HCT116 (cell line): ENCODE results near the gene RAB5A. TPM values are rescaled to one million over a fixed set of nuclear protein-coding genes. Genes with fewer than 3 reads are reported as not detected.
A peak's percentile ranks its signal among the peaks of the same experiment; 100 is the strongest.

ENCODE experiments used
- ATAC-seq: fragments of 200-7000 bp; cut with Tn5 transposase; 2 replicates; pipeline ENCODE4 v1.9.1; 2020; ENCODE audit warnings: mild to moderate bottlenecking, moderate library complexity
- Bru-seq: library from RNA; stranded (reverse); fragments of 400-500 nt; gene quantifications from one replicate; lab custom pipeline; 2021; lab: Mats Ljungman, UMichigan
- BruChase-seq, 2 experiments: library from RNA; stranded (reverse); fragments of 400-500 nt; gene quantifications; one replicate each; lab custom pipeline; 2021; lab: Mats Ljungman, UMichigan
- BruUV-seq: library from RNA; stranded (reverse); fragments of 400-500 nt; replicated peaks from 2 replicates; lab custom pipeline; 2021; lab: Mats Ljungman, UMichigan
- CTCF ChIA-PET: fragments of 300-600 bp; sonication (Branson Sonifier 250); formaldehyde crosslinking; loops from one replicate; lab custom pipeline; 2021; ENCODE audit warnings: antibody characterized with exemption; lab: Charles Lee
- POLR2A ChIA-PET: fragments of 300-600, 350-600 bp; sonication (Branson Sonifier 250); formaldehyde crosslinking; loops from one replicate; lab custom pipeline; 2021; ENCODE audit warnings: antibody characterized with exemption; lab: Charles Lee
- RAD21 ChIA-PET, 2 experiments: fragments of 300-600 bp; sonication (Branson Sonifier 250); formaldehyde crosslinking; loops; one replicate each; lab custom pipeline; 2023; ENCODE audit warnings: low total read pairs in 2 of 2; ENCODE audit not compliant: uncharacterized antibody in 2 of 2, unreplicated experiment in 2 of 2, low non-redundant PET in 1 of 2; lab: Charles Lee
- DNase-seq: peaks from one replicate; pipeline ENCODE4 v3.0.0-alpha.2; 2010; ENCODE audit warnings: low read depth, low spot score
- H2AFZ ChIP-seq: fragments of 200-600 bp; shearing (Covaris generic), sonication (generic); 2 replicates; pipeline ENCODE4 v1.6.1; 2017; ENCODE audit warnings: low read depth, mixed run types, mixed read lengths, antibody characterized with exemption, low read length; ENCODE audit not compliant: poor library complexity, severe bottlenecking
- H3K27ac ChIP-seq: 2 replicates; pipeline ENCODE4 v1.5.1; 2012; ENCODE audit warnings: low read depth, low read length
- H3K27me3 ChIP-seq: fragments of 200-600 bp; sonication (generic); 2 replicates; pipeline ENCODE4 v1.6.1; 2016; ENCODE audit warnings: mixed run types, low read length, mixed read lengths; ENCODE audit not compliant: insufficient read depth
- H3K36me3 ChIP-seq, 2 experiments: fragments of 200-500 bp in 1 of 2; fragments of 200-600 bp in 1 of 2; sonication (Bioruptor generic) in 1 of 2; sonication (generic) in 1 of 2; 2 replicates each; pipeline versions ENCODE4 v1.5.1 to v1.6.1; 2014 to 2016; ENCODE audit warnings: low read length in 2 of 2, inconsistent platforms in 1 of 2, mixed read lengths in 1 of 2, mixed run types in 1 of 2; ENCODE audit not compliant: insufficient read depth in 2 of 2, control insufficient read depth in 1 of 2
- H3K4me1 ChIP-seq, 2 experiments: fragments of 200-600 bp in 1 of 2; sonication (generic) in 1 of 2; 2 replicates each; pipeline versions ENCODE4 v1.5.1 to v1.6.1; 2012 to 2017; ENCODE audit warnings: low read length in 2 of 2, inconsistent platforms in 1 of 2, mild to moderate bottlenecking in 1 of 2, mixed read lengths in 1 of 2, mixed run types in 1 of 2, moderate library complexity in 1 of 2; ENCODE audit not compliant: insufficient read depth in 2 of 2, control insufficient read depth in 1 of 2
- H3K4me2 ChIP-seq: fragments of 200-600 bp; sonication (generic); 2 replicates; pipeline ENCODE4 v1.6.1; 2017; ENCODE audit warnings: mixed run types, low read length, mixed read lengths
- H3K4me3 ChIP-seq, 2 experiments: fragments of 200-600 bp in 1 of 2; sonication (generic) in 1 of 2; replicated peaks in 1 of 2; 2 replicates each; pipeline ENCODE4 v1.5.1; 2011 to 2016; ENCODE audit warnings: low read length in 2 of 2, control low read depth in 1 of 2, low read depth in 1 of 2, mild to moderate bottlenecking in 1 of 2, mixed read lengths in 1 of 2, mixed run types in 1 of 2
- H3K79me2 ChIP-seq: fragments of 200-600 bp; sonication (generic); 2 replicates; pipeline ENCODE4 v1.6.1; 2017; ENCODE audit warnings: mild to moderate bottlenecking, mixed run types, low read length, moderate library complexity, mixed read lengths; ENCODE audit not compliant: insufficient read depth
- H3K9ac ChIP-seq: fragments of 200-600 bp; sonication (generic); 2 replicates; pipeline ENCODE4 v1.6.1; 2016; ENCODE audit warnings: low read length, mixed read lengths
- H3K9me2 ChIP-seq: fragments of 200-600 bp; sonication (generic), shearing (Covaris generic); 2 replicates; pipeline ENCODE4 v1.6.1; 2017; ENCODE audit warnings: mixed run types, mild to moderate bottlenecking, moderate library complexity; ENCODE audit not compliant: insufficient read depth
- H3K9me3 ChIP-seq, 2 experiments: fragments of 200-500 bp in 1 of 2; fragments of 200-600 bp in 1 of 2; sonication (Bioruptor generic) in 1 of 2; sonication (generic) in 1 of 2; 2 replicates each; pipeline ENCODE4 v1.6.1; 2014 to 2017; ENCODE audit warnings: low read length in 2 of 2, mixed read lengths in 2 of 2, inconsistent platforms in 1 of 2, low read depth in 1 of 2, mild to moderate bottlenecking in 1 of 2, mixed run types in 1 of 2, moderate library complexity in 1 of 2; ENCODE audit not compliant: control insufficient read depth in 1 of 2, insufficient read depth in 1 of 2
- H4K20me1 ChIP-seq: fragments of 200-600 bp; sonication (generic), shearing (Covaris generic); 2 replicates; pipeline ENCODE4 v1.6.1; 2017; ENCODE audit warnings: mixed run types, mild to moderate bottlenecking, moderate library complexity; ENCODE audit not compliant: insufficient read depth
- ATF3 ChIP-seq: IDR thresholded peaks from 2 replicates; pipeline ENCODE4 v1.6.1; 2012
- CBX3 ChIP-seq: IDR thresholded peaks from 2 replicates; pipeline ENCODE4 v1.6.1; 2012; ENCODE audit warnings: low read depth
- CEBPB ChIP-seq: IDR thresholded peaks from 2 replicates; pipeline ENCODE4 v1.6.1; 2012; ENCODE audit warnings: low read depth
- EGR1 ChIP-seq: IDR thresholded peaks from 2 replicates; pipeline ENCODE4 v1.6.1; 2012; ENCODE audit warnings: low read depth
- ELF1 ChIP-seq: IDR thresholded peaks from 2 replicates; pipeline ENCODE4 v1.6.1; 2012; ENCODE audit warnings: low read depth, borderline replicate concordance
- EZH2 ChIP-seq: fragments of 200-600 bp; sonication (generic); IDR thresholded peaks from 2 replicates; pipeline ENCODE4 v1.6.1; 2017; ENCODE audit warnings: antibody characterized with exemption, mixed run types
- EZH2phosphoT487 ChIP-seq: fragments of 200-600 bp; IDR thresholded peaks from 2 replicates; pipeline ENCODE4 v1.6.1; 2018; ENCODE audit warnings: antibody characterized with exemption, borderline replicate concordance
- FOSL1 ChIP-seq: IDR thresholded peaks from 2 replicates; pipeline ENCODE4 v1.6.1; 2012; ENCODE audit warnings: low read depth
- JUND ChIP-seq: IDR thresholded peaks from 2 replicates; pipeline ENCODE4 v1.6.1; 2012
- MAX ChIP-seq: IDR thresholded peaks from 2 replicates; pipeline ENCODE4 v1.6.1; 2012
- POLR2A ChIP-seq: IDR thresholded peaks from 2 replicates; pipeline ENCODE4 v1.7.0; 2011; ENCODE audit warnings: borderline replicate concordance; ENCODE audit not compliant: insufficient read depth, insufficient read length; ENCODE audit errors: extremely low read depth
- RAD21 ChIP-seq: IDR thresholded peaks from 2 replicates; pipeline ENCODE4 v1.6.1; 2012; ENCODE audit warnings: low read depth, mild to moderate bottlenecking
- SIN3A ChIP-seq: IDR thresholded peaks from 2 replicates; pipeline ENCODE4 v1.6.1; 2012; ENCODE audit warnings: low read depth
- SP1 ChIP-seq: IDR thresholded peaks from 2 replicates; pipeline ENCODE4 v1.6.1; 2012; ENCODE audit warnings: low read depth
- SRF ChIP-seq: IDR thresholded peaks from 2 replicates; pipeline ENCODE4 v1.6.1; 2012; ENCODE audit warnings: low read depth
- TCF7L2 ChIP-seq: IDR thresholded peaks from 2 replicates; pipeline ENCODE4 v1.7.0; 2011; ENCODE audit warnings: borderline replicate concordance, inconsistent platforms; ENCODE audit not compliant: insufficient read depth, insufficient read length; ENCODE audit errors: extremely low read depth
- YY1 ChIP-seq: IDR thresholded peaks from 2 replicates; pipeline ENCODE4 v1.6.1; 2011; ENCODE audit warnings: low read length, low read depth, moderate library complexity, mild to moderate bottlenecking; ENCODE audit not compliant: insufficient replicate concordance; ENCODE audit errors: extremely low read depth
- ZFX ChIP-seq: fragments of 450-650 bp; IDR thresholded peaks from 2 replicates; pipeline ENCODE4 v1.6.1; 2017
- ZNF274 ChIP-seq: fragments of 200-500 bp; sonication (Bioruptor generic); IDR thresholded peaks from 2 replicates; pipeline ENCODE4 v1.6.1; 2014; ENCODE audit warnings: mild to moderate bottlenecking, low read depth, low read length, inconsistent platforms
- intact Hi-C: fragments of 100-400 bp; cut with micrococcal nuclease; formaldehyde crosslinking; loops from 2 replicates; pipeline ENCODE4 v1.10.0; 2022
- long read RNA-seq: library from polyadenylated mRNA; unstranded; transcript quantifications from one replicate; pipeline ENCODE4 v2.0.0, GENCODE V29; 2021; ENCODE audit not compliant: unreplicated experiment
- polyA plus RNA-seq: library from polyadenylated mRNA; unstranded; fragments of >200 nt; gene quantifications from 2 replicates; pipeline ENCODE4 v1.2.1, GENCODE V29; 2012; ENCODE audit warnings: missing spikeins
- total RNA-seq: library from RNA; stranded (reverse); gene quantifications from one replicate; pipeline ENCODE4 v1.2.1, GENCODE V29; 2021; ENCODE audit not compliant: unreplicated experiment
- TF ChIP-seq, protein P1 (sequence below), 3 experiments: fragments of 200-600 bp in 1 of 3; sonication (generic) in 1 of 3; IDR thresholded peaks in 2 of 3; conservative IDR thresholded peaks in 1 of 3; 2 replicates each; pipeline ENCODE4 v1.5.1; 2012 to 2017; ENCODE audit warnings: low read depth in 2 of 3, low read length in 2 of 3, antibody characterized with exemption in 1 of 3, borderline replicate concordance in 1 of 3, control low read depth in 1 of 3, mild to moderate bottlenecking in 1 of 3, mixed read lengths in 1 of 3, mixed run types in 1 of 3, moderate library complexity in 1 of 3; ENCODE audit not compliant: insufficient read depth in 1 of 3
- TF ChIP-seq, protein P2 (sequence below): IDR thresholded peaks from 2 replicates; pipeline ENCODE4 v1.6.1; 2012; ENCODE audit warnings: low read depth

Gene RAB5A
- 45.0 TPM for total RNA-seq
- polyA plus RNA-seq = 15.3 and 20.3 TPM in 2 replicates
- percentile 94 among the genes with signal in this experiment for Bru-seq, nascent RNA
- BruChase-seq, experiment 1, labeled RNA remaining after a 6-hour chase = percentile 91 among the genes with signal in this experiment
- BruChase-seq, experiment 2, labeled RNA remaining after a 2-hour chase = percentile 91 among the genes with signal in this experiment
- long read RNA-seq, transcript RAB5A-201 (6 exons, 2,536 nt) = major isoform, 96 of 115 reads
- long read RNA-seq, partial matches to known transcripts = 2 of 115 reads
- long read RNA-seq, other reads (novel, unspliced or antisense) = 9 of 115 reads

DNA sequence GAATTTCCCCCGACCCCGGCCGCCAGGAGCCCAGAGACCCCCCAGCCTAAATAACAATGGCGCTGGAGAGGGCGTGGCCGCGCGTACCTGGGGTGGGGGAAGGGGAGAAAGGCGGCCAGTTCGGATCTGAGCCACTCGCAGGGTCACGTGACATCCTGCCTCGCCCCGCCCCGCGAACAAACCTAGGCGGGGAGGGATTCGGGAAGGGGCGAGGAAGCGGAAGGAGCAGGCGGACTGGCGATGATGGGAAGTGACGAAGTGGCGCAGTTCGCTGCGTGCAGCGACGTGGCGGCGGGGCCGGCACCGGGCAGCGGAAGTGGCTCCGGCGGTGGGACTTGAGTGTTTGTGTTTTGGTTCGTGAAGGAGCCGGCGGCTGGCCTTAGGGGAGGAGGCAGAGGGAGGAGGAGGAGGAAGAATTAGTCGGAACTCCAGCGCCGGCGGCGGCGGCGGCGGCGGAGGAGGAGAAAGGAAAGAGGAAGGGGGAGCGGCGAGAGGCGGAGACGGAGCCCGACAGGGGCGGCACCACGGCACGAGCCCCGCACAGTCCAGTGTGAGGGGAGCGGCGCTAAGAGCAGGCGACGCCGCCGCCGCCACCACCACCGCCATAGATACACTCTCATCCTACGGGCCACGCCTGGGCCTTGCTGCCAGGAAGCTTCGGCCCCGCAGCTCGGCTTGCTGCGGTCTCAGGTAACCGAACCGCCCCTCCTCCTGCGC is at the start of gene RAB5A:
TSS of gene RAB5A (plus strand) at position 266 of the 717 bp plus-strand sequence. CDS start 3,802 bp downstream, outside the sequence.
- H3K9ac ChIP-seq = peak within 1 kb of the TSS; percentile 84
- H4K20me1 ChIP-seq = peaks cover 4% of the 10 kb centered on the region; the same call in 1 of the 2 replicates
- intact Hi-C loops = loop anchor here (5.0 kb wide), 1 partner anchor 240 kb away; the partner anchor contains the start of gene SGO1
- BruUV-seq = no TSS peak
- ATAC-seq (peak; percentile 90), DNase-seq (peak; percentile 95)
- H2AFZ ChIP-seq = no peak within 1 kb of the TSS
- peak within 1 kb of the TSS; percentile 89 to 93 for H3K4me3 ChIP-seq
- peak within 1 kb of the TSS; percentile 96 for H3K27ac ChIP-seq
- no peaks in the 10 kb centered on the region for H3K9me3 ChIP-seq
- H3K27me3 ChIP-seq = no peaks in the 10 kb centered on the region
- ChIA-PET CTCF (no interaction called here), RAD21 (no interaction called here), POLR2A (interaction anchor here (0.9 kb wide), 1 partner anchor 11 kb away, joined by 3 read pairs; no protein-coding TSS in a partner anchor)
- H3K4me1 ChIP-seq = peaks cover 7 to 14% of the 10 kb centered on the region in 2 experiments; a peak in 3 of 4 replicates
- H3K4me2 ChIP-seq = peak within 1 kb of the TSS; percentile 85
- H3K79me2 ChIP-seq = peaks cover 48% of the 10 kb centered on the region
- H3K36me3 ChIP-seq = peaks cover 7 to 9% of the 10 kb centered on the region in 2 experiments; a peak in 3 of 4 replicates
- H3K9me2 ChIP-seq = no peaks in the 10 kb centered on the region
- TF ChIP-seq YY1 (peak; percentile 90), EGR1 (no peak), SIN3A (peak; percentile 50; the same call in 1 of the 2 replicates), CEBPB (no peak), EZH2 (no peak), ELF1 (peak; percentile 81), POLR2A (no peak), ZFX (no peak), TCF7L2 (peak; percentile 32), SRF (no peak), CBX3 (no peak; the same call in none of the 2 replicates), EZH2phosphoT487 (no peak), ATF3 (no peak), JUND (no peak), FOSL1 (no peak), SP1 (peak; percentile 75), RAD21 (no peak), ZNF274 (no peak), MAX (peak; percentile 85)
- TF ChIP-seq, protein P1, sequence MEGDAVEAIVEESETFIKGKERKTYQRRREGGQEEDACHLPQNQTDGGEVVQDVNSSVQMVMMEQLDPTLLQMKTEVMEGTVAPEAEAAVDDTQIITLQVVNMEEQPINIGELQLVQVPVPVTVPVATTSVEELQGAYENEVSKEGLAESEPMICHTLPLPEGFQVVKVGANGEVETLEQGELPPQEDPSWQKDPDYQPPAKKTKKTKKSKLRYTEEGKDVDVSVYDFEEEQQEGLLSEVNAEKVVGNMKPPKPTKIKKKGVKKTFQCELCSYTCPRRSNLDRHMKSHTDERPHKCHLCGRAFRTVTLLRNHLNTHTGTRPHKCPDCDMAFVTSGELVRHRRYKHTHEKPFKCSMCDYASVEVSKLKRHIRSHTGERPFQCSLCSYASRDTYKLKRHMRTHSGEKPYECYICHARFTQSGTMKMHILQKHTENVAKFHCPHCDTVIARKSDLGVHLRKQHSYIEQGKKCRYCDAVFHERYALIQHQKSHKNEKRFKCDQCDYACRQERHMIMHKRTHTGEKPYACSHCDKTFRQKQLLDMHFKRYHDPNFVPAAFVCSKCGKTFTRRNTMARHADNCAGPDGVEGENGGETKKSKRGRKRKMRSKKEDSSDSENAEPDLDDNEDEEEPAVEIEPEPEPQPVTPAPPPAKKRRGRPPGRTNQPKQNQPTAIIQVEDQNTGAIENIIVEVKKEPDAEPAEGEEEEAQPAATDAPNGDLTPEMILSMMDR (IDR thresholded peaks at IDR 0.05 in 2 of 3, conservative IDR thresholded peaks at IDR 0.05 in 1 of 3; ENCODE audit: borderline replicate concordance in 1 of 3, insufficient read depth in 1 of 3, low read depth in 2 of 3, low read length in 2 of 3) = no peak
- TF ChIP-seq, protein P2, sequence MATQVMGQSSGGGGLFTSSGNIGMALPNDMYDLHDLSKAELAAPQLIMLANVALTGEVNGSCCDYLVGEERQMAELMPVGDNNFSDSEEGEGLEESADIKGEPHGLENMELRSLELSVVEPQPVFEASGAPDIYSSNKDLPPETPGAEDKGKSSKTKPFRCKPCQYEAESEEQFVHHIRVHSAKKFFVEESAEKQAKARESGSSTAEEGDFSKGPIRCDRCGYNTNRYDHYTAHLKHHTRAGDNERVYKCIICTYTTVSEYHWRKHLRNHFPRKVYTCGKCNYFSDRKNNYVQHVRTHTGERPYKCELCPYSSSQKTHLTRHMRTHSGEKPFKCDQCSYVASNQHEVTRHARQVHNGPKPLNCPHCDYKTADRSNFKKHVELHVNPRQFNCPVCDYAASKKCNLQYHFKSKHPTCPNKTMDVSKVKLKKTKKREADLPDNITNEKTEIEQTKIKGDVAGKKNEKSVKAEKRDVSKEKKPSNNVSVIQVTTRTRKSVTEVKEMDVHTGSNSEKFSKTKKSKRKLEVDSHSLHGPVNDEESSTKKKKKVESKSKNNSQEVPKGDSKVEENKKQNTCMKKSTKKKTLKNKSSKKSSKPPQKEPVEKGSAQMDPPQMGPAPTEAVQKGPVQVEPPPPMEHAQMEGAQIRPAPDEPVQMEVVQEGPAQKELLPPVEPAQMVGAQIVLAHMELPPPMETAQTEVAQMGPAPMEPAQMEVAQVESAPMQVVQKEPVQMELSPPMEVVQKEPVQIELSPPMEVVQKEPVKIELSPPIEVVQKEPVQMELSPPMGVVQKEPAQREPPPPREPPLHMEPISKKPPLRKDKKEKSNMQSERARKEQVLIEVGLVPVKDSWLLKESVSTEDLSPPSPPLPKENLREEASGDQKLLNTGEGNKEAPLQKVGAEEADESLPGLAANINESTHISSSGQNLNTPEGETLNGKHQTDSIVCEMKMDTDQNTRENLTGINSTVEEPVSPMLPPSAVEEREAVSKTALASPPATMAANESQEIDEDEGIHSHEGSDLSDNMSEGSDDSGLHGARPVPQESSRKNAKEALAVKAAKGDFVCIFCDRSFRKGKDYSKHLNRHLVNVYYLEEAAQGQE = no peak
